Activated T-cell treated with anti-CD3 and anti-CD28 coated beads for 1 hour (primary cell): ENCODE measurements around the gene PHF3.

ENCODE experiments used
- DNase-seq: peaks from one replicate; pipeline ENCODE4 v3.0.0-alpha.2; 2020; ENCODE audit warnings: low read depth

The PHF3 gene

GRCh38 chr6:63764318-63764916 lies 128.8 kb downstream of the PHF3 start:
- no peak for DNase-seq
